ENCODE results near the gene RECQL5. TPM values are rescaled to one million over a fixed set of nuclear protein-coding genes. Genes with fewer than 3 reads are reported as not detected.
"Not testable (repeated sequence)": the region's sequence is repeated elsewhere in the genome, so short reads cannot be mapped to it uniquely, and the experiment has no call there.

Gene RECQL5
- polyA plus RNA-seq, 6 donors from 2014 or later = 3.6 to 29.4 (median 16.3) TPM

DNA sequence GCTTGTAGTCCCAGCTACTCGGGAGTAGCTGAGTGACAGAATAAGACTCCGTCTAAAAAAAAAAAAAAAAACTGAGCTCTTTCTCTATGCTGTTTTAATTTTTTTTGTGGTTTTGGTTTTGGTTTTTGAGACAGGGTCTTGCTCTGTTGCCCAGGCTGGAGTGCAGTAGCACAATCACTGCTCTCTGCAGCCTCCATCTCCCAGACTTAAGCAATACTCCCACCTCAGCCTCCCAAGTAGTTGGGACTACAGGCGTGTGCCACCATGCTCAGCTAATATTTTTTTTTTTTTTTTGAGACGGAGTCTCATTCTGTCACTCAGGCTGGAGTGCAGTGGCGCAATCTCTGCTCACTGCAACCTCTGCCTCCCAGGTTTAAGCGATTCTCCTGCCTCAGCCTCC is 83.8 kb downstream of the RECQL5 start:
- peak overlapping the region in 1 of 8 donors; percentile 56 for H3K4me3 Mint-ChIP-seq
- not testable (repeated sequence) for H3K27me3 Mint-ChIP-seq; H3K9me3 Mint-ChIP-seq; DNase-seq; H3K36me3 Mint-ChIP-seq; H3K27ac Mint-ChIP-seq; ATAC-seq (ENCODE audit: low read depth in 2 of 2)
- H3K4me1 Mint-ChIP-seq = peaks cover 0 to 15% (median 8%) of the 10 kb centered on the region in 3 donors

DNA sequence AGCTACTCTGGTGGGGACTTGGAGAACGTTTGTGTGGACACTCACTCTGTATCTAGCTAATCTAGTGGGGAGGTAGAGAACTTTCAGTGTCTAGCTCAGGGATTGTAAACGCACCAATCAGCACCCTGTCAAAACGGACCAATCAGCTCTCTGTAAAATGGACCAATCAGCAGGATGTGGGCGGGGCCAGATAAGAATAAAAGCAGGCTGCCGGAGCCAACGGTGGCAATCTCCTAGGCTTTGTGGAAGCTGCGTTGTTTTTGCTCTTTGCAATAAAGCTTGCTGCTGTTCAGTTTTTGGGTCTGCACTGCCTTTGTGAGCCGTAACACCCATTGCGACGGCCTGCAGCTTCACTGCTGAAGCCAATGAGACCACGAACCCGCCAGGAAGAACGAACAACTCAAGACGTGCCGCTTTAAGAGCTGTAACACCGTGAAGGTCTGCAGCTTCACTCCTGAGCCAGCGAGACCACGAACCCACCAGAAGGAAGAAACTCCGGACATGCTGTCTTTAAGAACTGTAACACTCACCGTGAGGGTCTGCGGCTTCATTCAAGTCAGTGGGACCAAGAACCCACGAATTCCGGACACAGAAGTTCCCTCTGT is 85.7 kb downstream of the RECQL5 start:
- DNase-seq; H3K36me3 Mint-ChIP-seq; ATAC-seq (ENCODE audit: low read depth in 2 of 2); H3K27me3 Mint-ChIP-seq; H3K9me3 Mint-ChIP-seq: not testable (repeated sequence)
- Mint-ChIP-seq H3K27ac (peak overlapping the region in 1 of 6 donors; percentile 47), H3K4me3 (peak overlapping the region; percentile 10 to 84 (median 64)), H3K4me1 (peaks cover 0 to 11% (median 0%) of the 10 kb centered on the region in 3 donors)

Other genes with a start within 250 kb of the RECQL5 start
- 10 to 100 TPM in 2 of 6 donors, 1 to 10 TPM in 4; 6.3 to 25.9 (median 9.0) TPM for gene TMEM94, start 210.5 kb downstream of the RECQL5 start, polyA plus RNA-seq (ENCODE audit: low read depth in 6 of 6)
- gene CASKIN2, start 151.6 kb downstream of the RECQL5 start, polyA plus RNA-seq (ENCODE audit: low read depth in 6 of 6) = under 1 TPM in 1 of 6 donors, not detected in 5; 0.29 TPM
- gene TSEN54, start 150.6 kb downstream of the RECQL5 start, polyA plus RNA-seq (ENCODE audit: low read depth in 6 of 6) = 10 to 100 TPM; 18.3 to 42.3 (median 23.7) TPM
- gene LLGL2, start 141.5 kb downstream of the RECQL5 start, polyA plus RNA-seq (ENCODE audit: low read depth in 6 of 6) = 10 to 100 TPM in 3 of 6 donors, 1 to 10 TPM in 3; 6.1 to 14.4 (median 10.4) TPM
- 1 to 10 TPM; 2.9 to 5.9 (median 3.5) TPM for gene MYO15B, start 79.4 kb downstream of the RECQL5 start, polyA plus RNA-seq (ENCODE audit: low read depth in 6 of 6)
- gene SMIM5, start 33.7 kb downstream of the RECQL5 start, polyA plus RNA-seq (ENCODE audit: low read depth in 6 of 6) = 1 to 10 TPM in 2 of 6 donors, under 1 TPM in 2, not detected in 2; 0.24 to 1.3 (median 1.1) TPM
- gene SAP30BP, start 184 bp upstream of the RECQL5 start, polyA plus RNA-seq (ENCODE audit: low read depth in 6 of 6) = 100 to 1,000 TPM in 1 of 6 donors, 10 to 100 TPM in 5; 72.3 to 105 (median 95.6) TPM
- 1 to 10 TPM in 2 of 6 donors, under 1 TPM in 2, not detected in 2; 0.67 to 1.6 (median 1.1) TPM for gene ITGB4, start 54.3 kb upstream of the RECQL5 start, polyA plus RNA-seq (ENCODE audit: low read depth in 6 of 6)
- 10 to 100 TPM in 4 of 6 donors, 1 to 10 TPM in 2; 8.3 to 21.9 (median 14.6) TPM for gene GALK1, start 98.0 kb upstream of the RECQL5 start, polyA plus RNA-seq (ENCODE audit: low read depth in 6 of 6)
- 10 to 100 TPM; 31.1 to 50.1 (median 37.7) TPM for gene UNK, start 117.7 kb upstream of the RECQL5 start, polyA plus RNA-seq (ENCODE audit: low read depth in 6 of 6)
- gene UNC13D, start 177.2 kb upstream of the RECQL5 start, polyA plus RNA-seq (ENCODE audit: low read depth in 6 of 6) = 10 to 100 TPM; 11.5 to 31.5 (median 20.5) TPM
- 100 to 1,000 TPM in 2 of 6 donors, 10 to 100 TPM in 4; 73.4 to 134 (median 87.6) TPM for gene WBP2, start 188.2 kb upstream of the RECQL5 start, polyA plus RNA-seq (ENCODE audit: low read depth in 6 of 6)
- gene TRIM47, start 211.4 kb upstream of the RECQL5 start, polyA plus RNA-seq (ENCODE audit: low read depth in 6 of 6) = 1 to 10 TPM in 3 of 6 donors, under 1 TPM in 2, not detected in 1; 0.97 to 2.2 (median 1.7) TPM
- gene TRIM65, start 229.8 kb upstream of the RECQL5 start, polyA plus RNA-seq (ENCODE audit: low read depth in 6 of 6) = 10 to 100 TPM; 15.4 to 33.0 (median 23.4) TPM
- 10 to 100 TPM; 47.3 to 68.8 (median 59.7) TPM for gene MRPL38, start 237.7 kb upstream of the RECQL5 start, polyA plus RNA-seq (ENCODE audit: low read depth in 6 of 6)

All from naive B cell (primary cell).